HepG2 (cell line): ENCODE measurements around the gene KRT6B.

ENCODE experiments used
- CEBPG ChIP-seq: IDR thresholded peaks from 2 replicates; pipeline ENCODE4 v1.6.1; 2016
- GLI4 ChIP-seq: sonication (generic); formaldehyde crosslinking; IDR thresholded peaks from 2 replicates; pipeline ENCODE4 v1.5.1; 2020; ENCODE audit warnings: missing genetic modification reagents, mild to moderate bottlenecking, moderate library complexity, borderline replicate concordance
- IRF1 ChIP-seq: sonication (generic); formaldehyde crosslinking; IDR thresholded peaks from 2 replicates; pipeline ENCODE4 v1.4.0; 2020; ENCODE audit warnings: low read depth, mild to moderate bottlenecking, missing genetic modification reagents
- NCOA1 ChIP-seq: sonication (generic); formaldehyde crosslinking; IDR thresholded peaks from 2 replicates; pipeline ENCODE4 v1.9.0; 2021; ENCODE audit warnings: missing genetic modification reagents
- RBAK ChIP-seq: sonication (generic); formaldehyde crosslinking; IDR thresholded peaks from 2 replicates; pipeline ENCODE4 v1.5.1; 2020; ENCODE audit warnings: mild to moderate bottlenecking, missing genetic modification reagents
- ZBTB21 ChIP-seq: sonication (generic); formaldehyde crosslinking; IDR thresholded peaks from 2 replicates; pipeline ENCODE4 v1.4.0; 2020; ENCODE audit warnings: missing genetic modification reagents
- ZNF549 ChIP-seq: sonication (generic); formaldehyde crosslinking; IDR thresholded peaks from 2 replicates; pipeline ENCODE4 v1.5.0; 2020; ENCODE audit warnings: missing genetic modification reagents
- ZNF576 ChIP-seq: sonication (generic); formaldehyde crosslinking; IDR thresholded peaks from 2 replicates; pipeline ENCODE4 v1.4.0; 2020; ENCODE audit warnings: mild to moderate bottlenecking, missing genetic modification reagents

GRCh38 chr12:52469853-52470252 lies 17.9 kb upstream of the KRT6B start:
- TF ChIP-seq ZBTB21 (CRISPR knock-in tag) (no peak), CEBPG (CRISPR knock-in tag) (no peak), ZNF576 (CRISPR knock-in tag) (no peak), ZNF549 (no peak), GLI4 (CRISPR knock-in tag) (no peak), IRF1 (no peak), NCOA1 (CRISPR knock-in tag) (no peak), RBAK (CRISPR knock-in tag) (no peak)
